Measurements from ENCODE around the gene VN1R5.

Gene VN1R5

GRCh38 chr1:247296599-247297180 is 40.8 kb downstream of the VN1R5 start:
- no peak for TF ChIP-seq EZH2phosphoT487 (conservative IDR thresholded peaks at IDR 0.05; ENCODE audit: low read length)
- TF ChIP-seq, protein P1, sequence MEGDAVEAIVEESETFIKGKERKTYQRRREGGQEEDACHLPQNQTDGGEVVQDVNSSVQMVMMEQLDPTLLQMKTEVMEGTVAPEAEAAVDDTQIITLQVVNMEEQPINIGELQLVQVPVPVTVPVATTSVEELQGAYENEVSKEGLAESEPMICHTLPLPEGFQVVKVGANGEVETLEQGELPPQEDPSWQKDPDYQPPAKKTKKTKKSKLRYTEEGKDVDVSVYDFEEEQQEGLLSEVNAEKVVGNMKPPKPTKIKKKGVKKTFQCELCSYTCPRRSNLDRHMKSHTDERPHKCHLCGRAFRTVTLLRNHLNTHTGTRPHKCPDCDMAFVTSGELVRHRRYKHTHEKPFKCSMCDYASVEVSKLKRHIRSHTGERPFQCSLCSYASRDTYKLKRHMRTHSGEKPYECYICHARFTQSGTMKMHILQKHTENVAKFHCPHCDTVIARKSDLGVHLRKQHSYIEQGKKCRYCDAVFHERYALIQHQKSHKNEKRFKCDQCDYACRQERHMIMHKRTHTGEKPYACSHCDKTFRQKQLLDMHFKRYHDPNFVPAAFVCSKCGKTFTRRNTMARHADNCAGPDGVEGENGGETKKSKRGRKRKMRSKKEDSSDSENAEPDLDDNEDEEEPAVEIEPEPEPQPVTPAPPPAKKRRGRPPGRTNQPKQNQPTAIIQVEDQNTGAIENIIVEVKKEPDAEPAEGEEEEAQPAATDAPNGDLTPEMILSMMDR (IDR thresholded peaks at IDR 0.05; ENCODE audit: insufficient read depth, low read length, poor library complexity, severe bottlenecking) = no peak
- Histone ChIP-seq H3K9me3 (ENCODE audit: insufficient read depth, low read length) (no peaks in the 10 kb centered on the region), H3K79me2 (ENCODE audit: insufficient read depth, low read length) (no peaks in the 10 kb centered on the region), H3K4me3 (ENCODE audit: insufficient read depth, low read length, poor library complexity, severe bottlenecking) (no peak overlapping the region), H3K9me2 (replicated peaks; ENCODE audit: insufficient read depth, low read length) (no peaks in the 10 kb centered on the region), H4K20me1 (ENCODE audit: low read depth, low read length) (no peaks in the 10 kb centered on the region), H3K36me3 (ENCODE audit: low read length) (no peaks in the 10 kb centered on the region), H3K4me2 (ENCODE audit: low read depth, low read length, poor library complexity, severe bottlenecking) (no peak overlapping the region), H3K27ac (ENCODE audit: low read depth, low read length) (no peak overlapping the region), H2AFZ (ENCODE audit: low read depth, low read length, severe bottlenecking) (no peak overlapping the region), H3K27me3 (ENCODE audit: low read length) (no peaks in the 10 kb centered on the region), H3F3A (ENCODE audit: insufficient read depth) (no peaks in the 10 kb centered on the region), H3K9ac (ENCODE audit: low read length) (no peak overlapping the region)

DNA sequence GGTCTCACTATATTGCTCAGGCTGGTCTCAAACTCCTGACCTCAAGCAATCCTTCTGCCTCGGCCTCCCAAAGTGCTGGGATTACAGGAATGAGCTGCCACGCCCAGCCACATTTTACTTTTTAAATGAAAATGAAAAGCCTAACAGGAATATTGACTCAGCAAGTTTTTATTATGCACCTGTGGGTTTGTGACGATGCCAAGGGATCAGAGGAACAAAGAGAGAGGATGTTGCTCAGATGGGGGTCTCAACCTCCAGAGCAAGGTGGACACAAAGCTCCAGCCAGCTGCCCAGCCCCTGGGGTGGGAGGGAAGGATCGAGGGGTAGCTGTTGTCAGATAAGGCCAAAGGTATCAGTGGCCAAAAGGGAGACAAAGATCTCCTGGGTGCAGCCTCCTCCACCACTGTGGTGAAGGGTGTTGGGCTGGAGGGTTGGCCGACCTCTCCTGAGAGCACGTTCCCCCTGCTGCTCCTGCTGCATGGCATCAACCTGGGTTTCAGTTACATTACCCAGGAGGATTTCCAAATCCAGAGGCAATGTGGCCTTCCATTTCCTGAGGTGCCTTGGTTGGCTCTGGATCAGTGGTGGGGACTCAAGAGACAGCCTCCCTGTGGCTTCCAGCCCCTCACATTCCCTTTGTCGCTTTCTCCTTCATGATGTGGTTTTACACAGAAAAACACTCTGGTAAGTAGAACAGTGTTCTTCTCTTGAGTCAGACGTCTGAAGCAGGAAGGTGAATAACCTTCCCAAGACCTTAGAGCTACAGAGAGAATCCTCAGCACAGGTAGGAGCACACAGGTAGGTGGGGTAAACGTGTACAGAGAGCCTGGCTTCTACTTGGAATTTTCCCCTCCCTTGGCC is 41.6 kb downstream of the VN1R5 start:
- Histone ChIP-seq H3F3A (ENCODE audit: insufficient read depth) (no peaks in the 10 kb centered on the region), H3K27me3 (ENCODE audit: low read length) (no peaks in the 10 kb centered on the region), H3K36me3 (ENCODE audit: low read length) (no peaks in the 10 kb centered on the region), H3K27ac (ENCODE audit: low read depth, low read length) (no peak overlapping the region), H3K4me2 (ENCODE audit: low read depth, low read length, poor library complexity, severe bottlenecking) (no peak overlapping the region), H3K4me3 (ENCODE audit: insufficient read depth, low read length, poor library complexity, severe bottlenecking) (no peak overlapping the region), H3K9me3 (ENCODE audit: insufficient read depth, low read length) (no peaks in the 10 kb centered on the region), H3K9me2 (replicated peaks; ENCODE audit: insufficient read depth, low read length) (no peaks in the 10 kb centered on the region), H3K9ac (ENCODE audit: low read length) (no peak overlapping the region), H4K20me1 (ENCODE audit: low read depth, low read length) (no peaks in the 10 kb centered on the region), H2AFZ (ENCODE audit: low read depth, low read length, severe bottlenecking) (no peak overlapping the region), H3K79me2 (ENCODE audit: insufficient read depth, low read length) (no peaks in the 10 kb centered on the region)
- TF ChIP-seq, protein P1 (IDR thresholded peaks at IDR 0.05; ENCODE audit: insufficient read depth, low read length, poor library complexity, severe bottlenecking) = no peak
- TF ChIP-seq EZH2phosphoT487 (conservative IDR thresholded peaks at IDR 0.05; ENCODE audit: low read length) = no peak

GRCh38 chr1:247298124-247298481 is 42.2 kb downstream of the VN1R5 start:
- H3K9me2 ChIP-seq (replicated peaks; ENCODE audit: insufficient read depth, low read length) = no peaks in the 10 kb centered on the region
- no peaks in the 10 kb centered on the region for H3F3A ChIP-seq (ENCODE audit: insufficient read depth)
- H4K20me1 ChIP-seq (ENCODE audit: low read depth, low read length) = no peaks in the 10 kb centered on the region
- H3K4me3 ChIP-seq (ENCODE audit: insufficient read depth, low read length, poor library complexity, severe bottlenecking) = no peak overlapping the region
- H3K36me3 ChIP-seq (ENCODE audit: low read length) = no peaks in the 10 kb centered on the region
- no peaks in the 10 kb centered on the region for H3K27me3 ChIP-seq (ENCODE audit: low read length)
- TF ChIP-seq, protein P1 (IDR thresholded peaks at IDR 0.05; ENCODE audit: insufficient read depth, low read length, poor library complexity, severe bottlenecking) = no peak
- no peak for TF ChIP-seq EZH2phosphoT487 (conservative IDR thresholded peaks at IDR 0.05; ENCODE audit: low read length)
- no peak overlapping the region for H3K9ac ChIP-seq (ENCODE audit: low read length)
- H3K4me2 ChIP-seq (ENCODE audit: low read depth, low read length, poor library complexity, severe bottlenecking) = no peak overlapping the region
- no peak overlapping the region for H3K27ac ChIP-seq (ENCODE audit: low read depth, low read length)
- no peaks in the 10 kb centered on the region for H3K79me2 ChIP-seq (ENCODE audit: insufficient read depth, low read length)
- H3K9me3 ChIP-seq (ENCODE audit: insufficient read depth, low read length) = no peaks in the 10 kb centered on the region
- H2AFZ ChIP-seq (ENCODE audit: low read depth, low read length, severe bottlenecking) = no peak overlapping the region
